NCI-H1105 treated with DMSO at 0.1 percent for 48 hours (cell line): ENCODE results near the gene CDK2AP2.
"Not testable (repeated sequence)": the region's sequence is repeated elsewhere in the genome, so short reads cannot be mapped to it uniquely, and the experiment has no call there.

Experiments
- DNase-seq: peaks from one replicate; lab custom pipeline; 2025; lab: John Stamatoyannopoulos, UW

Gene CDK2AP2

GRCh38 chr11:67489885-67490726 lies 17.9 kb downstream of the CDK2AP2 start:
- DNase-seq: no peak

GRCh38 chr11:67489203-67489884 lies 18.6 kb downstream of the CDK2AP2 start:
- DNase-seq: no peak

GRCh38 chr11:67486481-67487195 lies 21.3 kb downstream of the CDK2AP2 start:
- no peak for DNase-seq

- DNase-seq: not testable (repeated sequence)
Measured at GRCh38 chr11:67485873-67486361, 22.0 kb downstream of the CDK2AP2 start.

DNA sequence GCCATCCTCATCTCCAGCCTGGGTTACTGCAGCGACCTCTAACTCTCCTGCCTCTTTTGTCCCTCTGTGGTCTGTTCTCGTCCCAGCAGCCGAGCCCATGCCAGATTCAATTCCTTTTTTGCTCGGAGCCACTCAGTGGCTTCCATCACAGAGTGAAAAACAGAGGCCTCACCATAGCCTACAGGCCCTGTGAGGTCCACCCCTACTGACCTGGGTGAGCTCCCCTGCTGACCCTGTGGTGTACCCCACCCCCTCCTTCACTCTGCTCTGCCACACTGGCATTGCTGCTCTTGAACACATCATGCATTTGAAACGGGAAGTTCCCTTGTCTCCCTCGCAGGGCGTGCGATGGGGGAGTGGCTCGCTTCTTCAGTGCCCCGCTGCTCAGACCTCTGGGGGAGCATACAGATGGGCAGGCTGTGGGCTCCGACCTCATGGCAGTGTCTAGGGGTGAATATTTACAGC lies 23.1 kb downstream of the CDK2AP2 start:
- no peak for DNase-seq

GRCh38 chr11:67483831-67484665 lies 23.9 kb downstream of the CDK2AP2 start:
- DNase-seq: no peak

GRCh38 chr11:67482827-67483798 lies 24.8 kb downstream of the CDK2AP2 start, which contains the start of gene AIP:
TSS of gene AIP (plus strand) at chr11:67483026. CDS start at chr11:67483159, 133 bp downstream.
- DNase-seq: peak; percentile 97

DNA sequence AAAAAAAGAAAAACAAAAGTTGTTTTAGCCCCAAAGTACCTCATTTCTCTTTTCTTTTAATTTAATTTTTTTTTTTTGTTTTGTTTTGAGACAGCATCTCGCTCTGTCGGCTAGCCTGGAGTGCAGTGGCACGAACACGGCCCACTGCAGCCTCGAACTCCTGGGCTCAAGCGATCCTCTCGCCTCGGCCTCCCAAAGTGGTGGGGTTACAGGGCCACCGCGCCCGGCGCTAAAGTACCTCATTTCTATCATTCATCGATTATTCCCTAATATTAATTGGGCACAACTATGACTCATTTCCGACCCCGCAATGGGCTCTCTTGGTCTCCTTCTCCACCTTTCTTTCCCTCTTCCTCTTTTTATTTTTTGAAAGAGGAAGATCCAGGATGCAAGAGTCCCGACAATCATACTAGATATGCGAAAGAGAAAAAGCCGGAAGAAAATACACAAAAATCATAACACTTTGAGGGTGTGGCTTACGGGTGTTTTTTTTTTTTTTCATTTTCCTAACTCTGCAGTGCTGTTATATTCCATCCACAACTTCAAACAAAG lies 25.6 kb downstream of the CDK2AP2 start:
- no peak for DNase-seq

- not testable (repeated sequence) for DNase-seq
Measured at GRCh38 chr11:67477344-67478050, 30.5 kb downstream of the CDK2AP2 start.

DNA sequence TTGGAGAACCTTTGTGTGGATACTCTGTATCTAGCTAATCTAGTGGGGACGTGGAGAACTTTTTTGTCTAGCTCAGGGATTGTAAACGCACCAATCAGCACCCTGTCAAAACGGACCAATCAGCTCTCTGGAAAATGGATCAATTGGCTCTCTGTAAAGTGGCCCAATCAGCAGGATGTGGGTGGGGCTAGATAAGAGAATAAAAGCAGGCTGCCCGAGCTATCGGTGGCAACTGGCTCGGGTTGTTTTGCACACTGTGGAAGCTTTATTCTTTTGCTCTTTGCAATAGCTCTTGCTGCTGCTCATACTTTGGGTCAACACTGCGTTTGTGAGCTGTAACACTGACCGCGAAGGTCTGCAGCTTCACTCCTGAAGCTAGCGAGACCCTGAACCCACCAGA lies 31.3 kb downstream of the CDK2AP2 start:
- DNase-seq: not testable (repeated sequence)

DNA sequence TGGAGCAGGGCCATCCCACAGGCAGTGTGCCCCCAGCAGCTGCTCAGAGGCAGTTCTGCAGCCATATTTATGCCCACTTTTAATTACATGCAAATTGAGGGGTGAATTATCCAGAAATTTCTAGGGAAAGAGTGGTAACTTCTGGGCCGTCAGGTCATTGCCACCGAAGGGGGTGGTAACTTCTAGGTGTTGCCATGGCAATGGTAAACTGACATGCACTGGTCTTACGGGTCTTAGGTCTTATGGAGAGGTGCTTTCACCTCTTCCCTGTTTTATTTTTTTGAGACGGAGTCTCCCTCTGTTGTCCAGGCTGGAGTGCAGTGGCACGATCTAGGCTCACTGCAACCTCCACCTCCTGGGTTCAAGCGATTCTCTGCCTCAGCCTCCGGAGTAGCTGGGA lies 35.1 kb downstream of the CDK2AP2 start:
- DNase-seq: no peak

DNA sequence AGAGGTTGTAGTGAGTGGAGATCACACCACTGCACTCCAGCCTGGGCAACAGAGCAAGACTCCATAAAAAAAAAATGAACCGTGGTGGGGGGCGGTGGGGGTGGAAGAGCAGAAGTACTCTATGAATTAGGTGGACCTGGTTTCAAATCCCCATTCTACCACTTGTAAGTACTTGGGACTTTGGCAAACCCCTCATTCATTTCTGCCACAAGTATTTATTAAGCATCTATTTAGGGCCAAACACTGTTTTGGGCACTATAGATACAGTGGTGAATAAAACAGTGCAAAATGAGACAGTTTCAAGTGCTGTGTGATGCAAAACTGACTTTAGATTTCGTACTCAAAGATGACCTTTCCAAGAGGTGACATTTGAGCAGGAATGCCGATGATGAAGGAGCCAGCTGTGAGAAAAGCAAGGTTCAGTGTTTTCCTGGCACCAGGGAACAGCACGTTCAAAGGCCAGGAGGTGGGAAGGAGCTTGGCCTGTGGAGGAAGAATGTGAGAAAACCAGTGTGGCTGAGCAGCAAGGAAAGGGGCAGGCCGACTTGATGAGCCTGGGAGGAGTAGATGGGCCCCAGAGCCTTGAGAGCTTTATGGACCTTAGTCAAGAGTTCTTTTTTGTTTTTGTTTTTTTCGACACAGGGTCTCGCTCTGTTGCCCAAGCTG lies 37.5 kb downstream of the CDK2AP2 start:
- no peak for DNase-seq

DNA sequence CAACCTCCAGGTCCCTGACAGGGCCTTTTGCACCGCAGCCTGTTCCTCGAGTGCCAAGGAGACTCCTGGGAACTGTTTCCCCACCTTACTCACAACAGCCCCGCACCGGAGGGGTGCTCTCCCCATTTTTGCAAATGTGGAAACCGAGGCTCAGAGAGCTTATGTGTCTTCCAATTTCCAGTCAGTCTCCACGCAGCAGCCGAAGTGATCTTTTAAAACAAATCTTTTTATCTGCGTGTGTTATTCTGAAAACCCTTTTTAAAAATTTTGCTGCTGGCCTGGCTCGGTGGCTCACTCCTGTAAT lies 38.5 kb downstream of the CDK2AP2 start:
- DNase-seq: no peak

DNA sequence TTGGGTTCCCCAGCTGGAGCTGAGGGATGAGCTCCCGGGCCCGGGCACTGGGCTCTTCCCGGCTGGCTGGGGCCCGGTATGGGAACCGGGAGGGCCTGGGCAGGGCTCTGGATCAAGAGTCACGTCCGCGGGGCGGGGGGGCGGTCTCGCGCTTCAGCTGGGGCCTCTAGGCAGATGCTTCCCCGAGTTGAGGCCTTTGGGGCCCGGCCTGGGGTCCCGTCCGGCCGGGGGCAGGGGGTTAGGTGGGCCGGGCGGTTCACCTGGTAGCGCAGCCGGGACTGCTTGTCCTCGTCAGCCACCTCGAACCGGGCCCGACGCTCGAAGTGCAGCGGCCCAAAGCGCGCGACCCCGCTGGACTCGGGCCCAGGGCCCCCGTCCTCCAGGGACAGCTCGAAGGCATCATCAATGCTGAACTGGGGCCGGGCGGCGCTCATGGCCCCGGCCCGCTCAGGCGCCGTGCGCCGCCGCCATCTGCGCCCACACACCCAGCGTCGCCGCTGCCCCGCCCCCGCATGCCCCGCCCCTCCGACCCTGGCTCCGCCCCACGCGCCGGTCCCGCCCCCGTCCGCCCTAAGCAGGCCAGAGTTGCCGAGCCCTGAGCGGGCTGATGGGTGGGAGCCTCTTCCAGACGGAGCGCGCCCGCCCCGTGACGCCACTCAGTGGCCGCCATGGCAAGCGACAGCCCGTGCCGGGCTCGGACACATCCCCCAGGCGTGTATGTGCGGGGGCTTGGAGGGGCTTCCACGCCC lies 39.0 kb downstream of the CDK2AP2 start, which contains the start of gene TMEM134:
TSS of gene TMEM134 (minus strand) at position 493 of the 749 bp plus-strand sequence. CDS start at position 434, 59 bp downstream.
- peak; percentile 79 for DNase-seq

GRCh38 chr11:67468456-67468758 lies 39.6 kb downstream of the CDK2AP2 start:
- no peak for DNase-seq

DNA sequence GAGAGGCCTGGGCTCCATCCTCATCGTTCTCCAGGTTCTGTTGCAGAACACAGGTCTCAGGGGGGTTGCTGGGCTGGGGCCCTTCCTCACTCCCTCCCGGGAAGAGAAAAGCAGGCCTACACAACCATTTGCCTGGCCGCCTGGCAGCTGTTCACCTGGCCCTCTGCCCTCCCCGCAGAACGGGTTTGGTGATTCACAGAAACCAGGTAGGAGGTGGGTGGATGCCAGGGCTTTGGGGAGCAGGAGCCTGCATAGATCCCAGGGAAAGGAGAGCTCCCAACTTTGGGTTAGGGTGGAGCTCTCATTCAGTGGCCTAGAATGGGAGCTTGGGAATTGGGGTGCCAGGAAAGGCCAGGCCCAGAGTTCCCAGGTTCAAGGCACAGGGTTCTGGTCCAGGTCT lies 39.9 kb downstream of the CDK2AP2 start:
- peak; percentile 43 for DNase-seq

GRCh38 chr11:67466962-67467771 lies 40.8 kb downstream of the CDK2AP2 start:
- no peak for DNase-seq
